Measurements from ENCODE around the gene TUBB. TPM values are rescaled to one million over a fixed set of nuclear protein-coding genes. Genes with fewer than 3 reads are reported as not detected.

TUBB gene
- total RNA-seq, 4 donors from 2014 or later, result 119 to 179 (median 156) TPM

DNA sequence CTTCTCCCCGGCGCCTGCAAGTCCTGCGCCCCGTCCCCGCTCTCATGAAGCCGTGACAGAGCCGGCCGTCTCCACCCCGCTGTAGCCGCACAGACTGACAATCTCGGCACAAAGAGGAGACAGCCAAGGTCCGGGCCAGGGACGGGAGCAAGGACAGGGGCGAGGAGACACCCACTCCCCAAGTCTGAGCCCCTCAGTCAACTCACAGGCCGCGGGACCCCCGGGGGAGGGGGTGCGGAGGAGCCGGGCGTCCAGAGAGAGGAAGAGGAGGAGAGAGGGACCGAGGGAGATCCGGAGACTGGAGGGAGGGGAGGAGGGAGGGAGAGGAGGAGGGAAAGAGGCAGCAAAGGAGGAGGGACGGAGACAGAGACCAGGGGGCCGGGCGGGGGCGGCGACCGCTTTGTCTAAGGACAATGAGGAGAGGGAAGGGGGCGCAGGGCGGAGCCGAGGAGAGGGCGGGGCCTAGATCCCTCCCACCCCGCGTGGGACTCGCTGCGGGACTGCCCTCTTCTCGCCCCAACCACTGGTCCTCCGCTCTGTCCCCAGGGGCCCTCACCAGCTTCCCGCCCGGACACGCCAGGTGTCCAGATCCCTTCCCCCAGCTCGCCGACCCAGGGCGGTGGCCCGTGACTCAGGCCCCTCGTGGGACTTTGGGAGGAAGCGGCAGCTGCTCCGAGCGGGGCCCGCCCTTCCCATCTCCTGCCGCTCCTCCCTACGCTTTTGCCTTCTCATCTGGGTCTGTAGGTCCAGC lies 33.1 kb upstream of the TUBB start:
- intact Hi-C loops (cut with DNase I; ENCODE audit: low total_unique reads), result no loop called here
- peak overlapping the region; percentile 76 for H3K4me3 ChIP-seq (ENCODE audit: low read depth, poor library complexity, severe bottlenecking)
- 1 to 2% methylated on average over 48 to 49 of the region's 52 CpGs for WGBS, 2 donors
- DNase-seq (ENCODE audit: low spot score in 2 of 2), result peak; percentile 96 to 99
- TF ChIP-seq POLR2A (IDR thresholded peaks at IDR 0.05), result no peak
- TF ChIP-seq, protein P1, sequence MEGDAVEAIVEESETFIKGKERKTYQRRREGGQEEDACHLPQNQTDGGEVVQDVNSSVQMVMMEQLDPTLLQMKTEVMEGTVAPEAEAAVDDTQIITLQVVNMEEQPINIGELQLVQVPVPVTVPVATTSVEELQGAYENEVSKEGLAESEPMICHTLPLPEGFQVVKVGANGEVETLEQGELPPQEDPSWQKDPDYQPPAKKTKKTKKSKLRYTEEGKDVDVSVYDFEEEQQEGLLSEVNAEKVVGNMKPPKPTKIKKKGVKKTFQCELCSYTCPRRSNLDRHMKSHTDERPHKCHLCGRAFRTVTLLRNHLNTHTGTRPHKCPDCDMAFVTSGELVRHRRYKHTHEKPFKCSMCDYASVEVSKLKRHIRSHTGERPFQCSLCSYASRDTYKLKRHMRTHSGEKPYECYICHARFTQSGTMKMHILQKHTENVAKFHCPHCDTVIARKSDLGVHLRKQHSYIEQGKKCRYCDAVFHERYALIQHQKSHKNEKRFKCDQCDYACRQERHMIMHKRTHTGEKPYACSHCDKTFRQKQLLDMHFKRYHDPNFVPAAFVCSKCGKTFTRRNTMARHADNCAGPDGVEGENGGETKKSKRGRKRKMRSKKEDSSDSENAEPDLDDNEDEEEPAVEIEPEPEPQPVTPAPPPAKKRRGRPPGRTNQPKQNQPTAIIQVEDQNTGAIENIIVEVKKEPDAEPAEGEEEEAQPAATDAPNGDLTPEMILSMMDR (IDR thresholded peaks at IDR 0.05), result no peak

- DNase-seq (ENCODE audit: low spot score in 2 of 2), result no peak
- peak overlapping the region; percentile 76 for H3K4me3 ChIP-seq (ENCODE audit: low read depth, poor library complexity, severe bottlenecking)
- TF ChIP-seq, protein P1 (IDR thresholded peaks at IDR 0.05), result no peak
- TF ChIP-seq POLR2A (IDR thresholded peaks at IDR 0.05), result no peak
- 5% methylated on average over 22 of the region's 22 CpGs for WGBS, 2 donors
- intact Hi-C loops (cut with DNase I; ENCODE audit: low total_unique reads), result no loop called here
Observed at GRCh38 chr6:30687659-30688431, 32.3 kb upstream of the TUBB start.

DNA sequence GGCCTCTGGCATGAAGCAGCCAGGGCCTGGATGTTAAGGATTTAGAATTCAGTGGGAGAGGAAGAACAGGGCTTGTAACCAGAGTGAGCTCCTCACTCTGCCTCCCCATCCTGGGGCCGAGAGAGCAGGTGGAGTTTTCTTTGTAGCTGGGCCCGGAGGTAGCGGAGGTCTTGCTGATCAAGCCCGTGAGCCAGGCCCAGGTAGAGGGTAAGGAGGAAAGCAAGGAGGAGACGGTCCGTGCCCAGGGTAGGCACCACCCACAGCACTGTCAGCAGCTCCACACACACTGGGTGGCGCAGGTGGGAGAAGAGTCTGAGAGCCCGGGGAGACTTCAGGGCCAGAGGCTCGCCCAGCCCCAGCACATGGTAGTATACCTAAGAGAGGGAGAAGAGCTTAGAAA lies 31.6 kb upstream of the TUBB start:
- WGBS, 2 donors, result 41 to 57% methylated on average over 9 of the region's 9 CpGs
- H3K4me3 ChIP-seq (ENCODE audit: low read depth, poor library complexity, severe bottlenecking), result no peak overlapping the region
- intact Hi-C loops (cut with DNase I; ENCODE audit: low total_unique reads), result no loop called here
- TF ChIP-seq POLR2A (IDR thresholded peaks at IDR 0.05), result no peak
- TF ChIP-seq, protein P1 (IDR thresholded peaks at IDR 0.05), result no peak
- no peak for DNase-seq (ENCODE audit: low spot score in 2 of 2)

DNA sequence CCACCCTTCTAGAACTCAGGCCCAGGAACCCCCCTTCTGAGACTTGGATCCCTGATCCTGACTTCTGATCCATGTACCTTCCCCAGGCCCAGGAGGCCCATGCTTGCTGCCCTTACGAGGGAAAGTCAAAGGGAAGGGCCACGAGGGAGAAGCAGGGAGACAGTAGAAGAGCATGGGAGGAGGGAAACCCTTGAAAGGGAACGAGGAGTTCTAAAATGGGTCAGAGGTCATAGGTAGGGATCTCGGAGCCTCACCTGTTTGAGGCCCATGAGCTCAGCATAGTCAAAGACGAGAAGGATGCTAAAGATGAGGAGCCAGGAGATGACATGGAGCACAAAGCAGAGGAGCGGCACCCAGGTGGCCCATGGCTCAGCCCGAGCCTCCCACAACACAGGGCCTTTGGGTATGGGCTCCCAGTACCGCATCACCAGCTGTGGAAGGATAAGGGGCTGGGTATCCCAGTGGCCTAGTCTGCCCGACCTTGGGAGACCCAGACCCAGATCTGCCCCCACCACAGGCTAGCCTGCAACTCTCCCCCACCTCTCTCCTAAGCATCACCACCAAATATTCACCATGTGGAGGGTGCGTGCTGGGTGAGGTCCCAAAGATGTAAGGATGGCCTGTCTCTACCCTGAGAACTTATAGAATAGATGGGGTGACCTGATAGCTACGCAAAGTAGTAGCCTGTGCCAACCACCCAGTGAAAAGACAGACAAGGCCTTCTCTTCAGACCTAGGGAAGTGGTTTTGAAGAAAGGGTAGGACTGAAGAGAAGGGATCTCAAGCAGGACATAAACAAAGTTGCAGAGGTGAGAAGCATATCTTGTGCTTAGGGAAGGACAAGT lies 30.9 kb upstream of the TUBB start:
- no peak overlapping the region for H3K4me3 ChIP-seq (ENCODE audit: low read depth, poor library complexity, severe bottlenecking)
- WGBS, 2 donors, result 62 to 69% methylated on average over 11 of the region's 11 CpGs
- no peak for TF ChIP-seq POLR2A (IDR thresholded peaks at IDR 0.05)
- TF ChIP-seq, protein P1 (IDR thresholded peaks at IDR 0.05), result no peak
- DNase-seq (ENCODE audit: low spot score in 2 of 2), result no peak
- intact Hi-C loops (cut with DNase I; ENCODE audit: low total_unique reads), result no loop called here

DNA sequence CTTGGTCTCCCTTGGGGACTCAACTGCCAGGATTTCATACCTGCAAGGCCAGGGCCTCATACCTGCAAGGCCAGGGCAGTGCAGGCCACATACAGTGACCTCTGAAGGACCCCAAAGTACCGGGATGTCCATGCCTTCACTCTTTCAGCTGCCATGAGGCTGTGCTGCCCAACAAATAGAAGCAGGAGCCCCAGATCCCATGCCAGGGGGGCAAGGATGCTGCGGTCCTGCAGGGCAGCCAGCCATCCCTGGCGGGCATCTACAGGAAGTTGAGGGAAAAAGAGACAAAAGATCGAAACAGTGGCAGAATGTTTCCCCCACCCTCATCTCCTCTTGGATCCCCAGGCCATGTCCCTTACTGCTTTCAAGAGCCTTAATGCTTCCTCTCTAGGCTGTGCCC lies 30.2 kb upstream of the TUBB start:
- TF ChIP-seq POLR2A (IDR thresholded peaks at IDR 0.05), result no peak
- TF ChIP-seq, protein P1 (IDR thresholded peaks at IDR 0.05), result no peak
- intact Hi-C loops (cut with DNase I; ENCODE audit: low total_unique reads), result no loop called here
- no peak for DNase-seq (ENCODE audit: low spot score in 2 of 2)
- 7 to 18% methylated on average over 4 of the region's 4 CpGs for WGBS, 2 donors
- no peak overlapping the region for H3K4me3 ChIP-seq (ENCODE audit: low read depth, poor library complexity, severe bottlenecking)
